Kidney (tissue), 14 donors: Measurements from ENCODE around the gene DST. TPM values are rescaled to one million over a fixed set of nuclear protein-coding genes. Genes with fewer than 3 reads are reported as not detected.

Experiments used
- DNase-seq, 5 donors: peaks; one replicate each; pipeline ENCODE4 v3.0.0-alpha.2; 2013 to 2020
- FAIRE-seq: peaks from 2 replicates; lab custom pipeline; 2012; peaks lifted over from hg19 to GRCh38; lab: Jason Lieb, UNC
- H3K27ac ChIP-seq, 2 donors: one replicate each; pipeline ENCODE4 v1.7.0; 2013; ENCODE audit warnings: low read depth in 2 of 2, low read length in 2 of 2, inconsistent platforms in 1 of 2
- H3K27me3 ChIP-seq: one replicate; pipeline ENCODE4 v1.7.1; 2013; ENCODE audit warnings: low read length, inconsistent platforms; ENCODE audit not compliant: control insufficient read depth, insufficient read depth
- H3K36me3 ChIP-seq, 3 donors: one replicate each; pipeline versions ENCODE4 v1.7.0 to v1.7.1; 2013; ENCODE audit warnings: low read length in 3 of 3, control low read depth in 1 of 3, inconsistent platforms in 1 of 3; ENCODE audit not compliant: insufficient read depth in 3 of 3, control insufficient read depth in 2 of 3
- H3K4me1 ChIP-seq, 3 donors: one replicate each; pipeline versions ENCODE4 v1.7.0 to v1.7.1; 2013; ENCODE audit warnings: low read length in 3 of 3, inconsistent platforms in 1 of 3, low read depth in 1 of 3; ENCODE audit not compliant: control insufficient read depth in 2 of 3, insufficient read depth in 2 of 3
- H3K4me3 ChIP-seq, 3 donors: one replicate each; pipeline versions ENCODE4 v1.7.0 to v1.8.1; 2013; ENCODE audit warnings: low read length in 3 of 3, control low read depth in 1 of 3, inconsistent platforms in 1 of 3
- H3K9ac ChIP-seq, 3 donors: one replicate each; pipeline versions ENCODE4 v1.7.0 to v1.7.1; 2013; ENCODE audit warnings: low read length in 3 of 3, control low read depth in 1 of 3, inconsistent platforms in 1 of 3
- H3K9me3 ChIP-seq, 3 donors: one replicate each; pipeline versions ENCODE4 v1.7.0 to v1.7.1; 2013; ENCODE audit warnings: low read length in 3 of 3, control low read depth in 1 of 3, inconsistent platforms in 1 of 3; ENCODE audit not compliant: control insufficient read depth in 2 of 3, insufficient read depth in 1 of 3
- CTCF ChIP-seq: IDR thresholded peaks from 3 replicates; pipeline ENCODE4 v1.5.1; 2012; ENCODE audit warnings: mild to moderate bottlenecking, moderate library complexity, borderline replicate concordance; ENCODE audit not compliant: insufficient read depth; ENCODE audit errors: extremely low read depth
- intact Hi-C: fragments of 100-400 bp; cut with DNase I; formaldehyde crosslinking; loops from one replicate; pipeline ENCODE4 v1.11.1; 2022
- polyA plus RNA-seq: library from polyadenylated mRNA; stranded (reverse); fragments of 350-450 nt; fragmentation: Illumina TruSeq; extraction: RNeasy Lipid Tissue Mini Kit (QIAGEN cat#74804); gene quantifications from one replicate; pipeline ENCODE4 v1.2.3, GENCODE V29; 2014; ENCODE audit warnings: low read depth, low replicate concordance; ENCODE audit not compliant: insufficient read depth
- total RNA-seq: library from RNA; stranded (reverse); fragmentation: NEBNext Ultra II Directional; extraction: Animal tissue kit (Norgen Biotek cat#: 25700); gene quantifications from one replicate; pipeline ENCODE4 v1.2.1, GENCODE V29; 2021
- donor health status: control.
- donor health status: control.
- donor health status: control.
- donor health status: control.
- donor health status: control.
- donor health status: DM: yes; HTN: yes; CAD: no.
- donor health status: Normal renal cell carcinoma (clear cell type).

Gene DST
- total and polyA plus RNA-seq, 2 donors from 2014 or later, result 68.2 to 259 TPM

- no peak overlapping the region for H3K4me3 ChIP-seq
- H3K36me3 ChIP-seq, result no peaks in the 10 kb centered on the region
- intact Hi-C loops, result no loop called here
- no peak for TF ChIP-seq CTCF
- H3K9me3 ChIP-seq, result no peaks in the 10 kb centered on the region
- H3K9ac ChIP-seq, result no peak overlapping the region
- H3K27ac ChIP-seq, result no peak overlapping the region
- no peak for DNase-seq
- peaks cover 0 to 2% (median 0%) of the 10 kb centered on the region in 3 donors for H3K4me1 ChIP-seq
- FAIRE-seq, result no peak
- H3K27me3 ChIP-seq, result no peaks in the 10 kb centered on the region
These were observed 17.7 kb upstream of the DST start for GRCh38 chr6:56660381-56660730.

DNA sequence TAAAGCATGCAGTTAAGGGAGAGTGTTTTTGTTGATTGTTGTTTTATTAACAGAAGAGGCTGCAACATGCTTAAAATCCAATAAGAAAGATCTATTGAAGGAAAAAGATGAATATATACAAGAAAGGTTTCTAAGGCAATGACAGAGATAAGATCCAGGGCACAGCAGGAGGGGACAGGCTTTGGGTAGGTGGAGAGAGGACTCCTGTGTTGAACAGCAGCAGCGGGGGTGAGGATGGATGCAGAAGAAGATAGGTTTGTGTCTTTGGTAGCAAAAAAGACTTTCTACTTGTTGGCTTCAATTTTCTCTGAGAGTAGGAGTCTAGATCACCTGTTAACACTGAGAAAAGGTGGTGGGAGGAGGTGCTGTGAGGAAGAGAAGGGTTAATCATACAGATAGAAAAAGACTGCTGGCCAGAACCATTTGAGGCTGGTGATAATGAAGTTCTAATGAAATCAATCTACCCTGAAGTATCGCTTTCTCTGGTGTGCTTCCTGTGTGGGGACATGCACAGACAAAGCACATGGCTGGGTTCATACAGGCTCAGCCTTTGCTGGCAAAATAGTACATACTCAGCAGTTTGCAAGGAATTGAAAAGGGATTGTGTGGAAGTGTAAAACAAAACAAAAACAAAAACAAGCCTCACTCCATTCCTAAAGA is 17.2 kb upstream of the DST start:
- no peaks in the 10 kb centered on the region for H3K9me3 ChIP-seq
- TF ChIP-seq CTCF, result no peak
- intact Hi-C loops, result no loop called here
- no peak for DNase-seq
- no peaks in the 10 kb centered on the region for H3K36me3 ChIP-seq
- H3K9ac ChIP-seq, result no peak overlapping the region
- no peak overlapping the region for H3K27ac ChIP-seq
- no peaks in the 10 kb centered on the region for H3K27me3 ChIP-seq
- peaks cover 0 to 2% (median 0%) of the 10 kb centered on the region in 3 donors for H3K4me1 ChIP-seq
- no peak overlapping the region for H3K4me3 ChIP-seq
- FAIRE-seq, result no peak

GRCh38 chr6:56658326-56658725 is 15.6 kb upstream of the DST start:
- Histone ChIP-seq H3K36me3 (no peaks in the 10 kb centered on the region), H3K9ac (no peak overlapping the region), H3K4me3 (no peak overlapping the region), H3K27me3 (no peaks in the 10 kb centered on the region), H3K27ac (no peak overlapping the region), H3K9me3 (no peaks in the 10 kb centered on the region), H3K4me1 (peaks cover 0 to 2% (median 0%) of the 10 kb centered on the region in 3 donors)
- FAIRE-seq (no peak), DNase-seq (no peak)
- intact Hi-C loops, result no loop called here
- no peak for TF ChIP-seq CTCF

GRCh38 chr6:56657354-56657753 is 14.7 kb upstream of the DST start:
- TF ChIP-seq CTCF, result no peak
- H3K27me3 ChIP-seq, result no peaks in the 10 kb centered on the region
- H3K4me3 ChIP-seq, result no peak overlapping the region
- DNase-seq (no peak), FAIRE-seq (no peak)
- no peak overlapping the region for H3K9ac ChIP-seq
- H3K4me1 ChIP-seq, result peaks cover 0 to 2% (median 0%) of the 10 kb centered on the region in 3 donors
- no peak overlapping the region for H3K27ac ChIP-seq
- H3K9me3 ChIP-seq, result no peaks in the 10 kb centered on the region
- intact Hi-C loops, result no loop called here
- H3K36me3 ChIP-seq, result no peaks in the 10 kb centered on the region
